HG03442 (cell line): ENCODE measurements around the gene AIF1L.

Experiments
- ATAC-seq: cut with Tn5 transposase; IDR thresholded peaks from one replicate; pipeline ENCODE4 v1.9.1; 2021; ENCODE audit warnings: mild to moderate bottlenecking, moderate library complexity; ENCODE audit not compliant: unreplicated experiment

Gene AIF1L

DNA sequence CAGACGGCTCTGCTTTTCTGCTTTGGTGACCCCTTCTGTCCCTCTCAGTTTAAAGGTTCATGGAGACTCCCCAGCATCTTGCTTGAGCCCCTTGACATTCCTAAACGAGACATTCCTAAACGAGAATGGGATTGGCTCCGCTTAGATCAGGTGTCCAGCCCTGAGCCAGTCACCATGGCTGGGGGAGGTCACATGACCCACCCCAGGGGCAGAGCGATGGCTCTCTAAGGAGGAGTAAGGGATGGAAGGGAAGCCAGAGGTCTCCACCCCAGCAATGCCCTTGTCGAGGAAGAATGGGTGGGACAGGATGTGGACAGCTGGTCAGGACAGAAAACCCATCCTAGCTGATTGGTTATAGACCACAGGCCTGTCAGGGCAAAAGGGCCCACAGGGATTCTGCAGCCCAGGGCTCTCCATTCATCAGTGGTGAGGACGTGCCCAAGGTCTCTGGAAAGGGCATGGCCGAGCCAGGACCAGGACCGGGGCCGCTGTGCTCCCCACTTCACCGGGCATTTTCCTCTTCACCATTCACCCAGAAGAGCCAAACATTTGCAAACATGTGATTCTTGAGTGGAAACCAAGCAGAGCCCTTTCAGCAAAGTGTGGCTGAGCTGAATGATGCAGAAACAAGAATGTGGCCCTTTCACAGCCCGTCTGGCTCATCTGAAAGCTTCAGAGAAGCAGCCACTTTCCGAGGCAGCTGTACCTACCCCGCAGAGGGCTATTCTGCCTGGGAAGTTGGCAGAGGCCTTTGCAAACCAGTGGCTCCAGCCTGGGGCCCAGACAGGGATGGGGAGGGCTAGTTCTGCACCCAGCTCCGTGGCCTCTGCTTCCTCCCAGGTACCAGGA lies 19.8 kb upstream of the AIF1L start:
- ATAC-seq, result no peak

DNA sequence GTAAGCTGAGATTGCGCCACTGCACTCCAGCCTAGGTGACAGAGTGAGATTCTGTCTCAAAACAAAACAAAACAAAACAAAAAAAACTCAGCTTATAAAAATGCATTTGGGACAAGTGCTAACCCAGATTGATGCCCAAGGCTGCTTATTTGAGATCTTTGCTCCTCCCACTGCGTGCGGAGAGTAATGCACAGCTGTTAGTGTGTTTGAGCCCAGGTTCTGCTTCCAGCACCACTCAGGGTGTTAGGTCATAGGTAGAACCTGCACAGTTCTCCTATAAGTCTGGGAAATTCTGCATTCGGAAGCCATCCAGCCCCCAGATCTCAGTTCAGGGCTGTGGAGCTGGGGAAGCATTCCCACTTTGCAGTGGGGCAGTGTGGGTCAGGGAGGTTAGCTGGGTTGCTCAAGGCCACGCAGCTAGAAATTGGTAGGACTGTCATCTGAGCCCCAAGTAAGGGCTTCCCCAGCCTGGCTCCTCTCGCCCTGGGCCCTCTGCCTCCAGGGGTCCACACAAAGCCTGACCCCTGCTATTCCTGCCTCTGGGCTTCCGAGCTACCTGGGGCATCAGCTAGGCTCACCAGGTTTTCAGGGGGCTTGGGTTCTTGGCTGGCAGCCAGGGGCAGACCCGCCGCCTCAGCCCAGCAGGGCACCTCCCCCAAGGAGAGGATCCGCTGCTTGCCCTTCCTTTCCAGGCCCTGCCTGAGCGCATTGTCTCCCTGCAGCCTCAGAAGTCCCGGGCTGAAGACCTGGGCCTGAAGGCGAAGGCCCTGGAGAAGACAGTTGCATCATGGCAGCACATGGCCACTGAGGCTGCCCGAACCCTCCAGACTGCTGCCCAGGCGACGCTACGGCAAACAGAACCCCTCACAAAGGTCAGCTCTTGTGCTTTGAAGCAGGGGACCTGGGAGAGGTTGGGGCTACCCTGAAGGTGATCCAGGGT lies 17.6 kb upstream of the AIF1L start:
- no peak for ATAC-seq

DNA sequence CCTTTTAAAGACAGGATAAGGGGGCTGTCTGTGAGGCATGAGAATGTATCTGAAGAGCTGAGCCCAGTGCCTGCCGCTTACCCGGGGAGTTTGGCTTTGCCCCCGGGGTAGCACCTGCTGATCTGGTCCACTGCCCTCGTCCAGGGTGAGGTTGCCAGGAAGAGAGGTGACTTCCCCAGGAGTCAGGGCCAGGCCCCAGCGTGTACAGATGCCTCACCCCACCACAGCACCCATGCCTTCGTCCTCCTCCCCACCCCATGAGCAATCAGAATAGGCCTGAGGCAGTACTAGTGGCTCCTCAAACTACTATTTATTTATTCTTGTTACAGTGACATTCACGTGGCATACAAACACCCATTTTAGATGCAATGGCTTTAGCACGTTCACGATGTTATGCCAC lies 15.7 kb upstream of the AIF1L start:
- no peak for ATAC-seq

DNA sequence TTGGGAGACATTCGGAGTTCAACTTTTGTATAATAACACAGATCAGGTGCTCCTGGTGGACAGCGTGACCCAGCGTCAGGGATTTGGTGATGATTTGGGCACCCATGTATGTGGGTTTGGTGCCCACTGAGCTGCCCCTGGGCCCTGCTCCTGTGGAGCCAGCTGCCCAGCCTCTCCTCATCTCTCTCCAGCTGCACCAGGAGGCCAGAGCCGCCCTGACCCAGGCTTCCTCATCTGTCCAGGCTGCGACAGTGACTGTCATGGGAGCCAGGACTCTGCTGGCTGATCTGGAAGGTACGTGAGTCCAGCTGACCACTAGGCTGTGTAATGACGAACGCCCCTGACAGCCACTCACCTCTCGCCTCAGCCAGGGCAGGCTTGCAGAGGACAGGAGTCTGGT lies 14.5 kb upstream of the AIF1L start:
- ATAC-seq, result no peak

DNA sequence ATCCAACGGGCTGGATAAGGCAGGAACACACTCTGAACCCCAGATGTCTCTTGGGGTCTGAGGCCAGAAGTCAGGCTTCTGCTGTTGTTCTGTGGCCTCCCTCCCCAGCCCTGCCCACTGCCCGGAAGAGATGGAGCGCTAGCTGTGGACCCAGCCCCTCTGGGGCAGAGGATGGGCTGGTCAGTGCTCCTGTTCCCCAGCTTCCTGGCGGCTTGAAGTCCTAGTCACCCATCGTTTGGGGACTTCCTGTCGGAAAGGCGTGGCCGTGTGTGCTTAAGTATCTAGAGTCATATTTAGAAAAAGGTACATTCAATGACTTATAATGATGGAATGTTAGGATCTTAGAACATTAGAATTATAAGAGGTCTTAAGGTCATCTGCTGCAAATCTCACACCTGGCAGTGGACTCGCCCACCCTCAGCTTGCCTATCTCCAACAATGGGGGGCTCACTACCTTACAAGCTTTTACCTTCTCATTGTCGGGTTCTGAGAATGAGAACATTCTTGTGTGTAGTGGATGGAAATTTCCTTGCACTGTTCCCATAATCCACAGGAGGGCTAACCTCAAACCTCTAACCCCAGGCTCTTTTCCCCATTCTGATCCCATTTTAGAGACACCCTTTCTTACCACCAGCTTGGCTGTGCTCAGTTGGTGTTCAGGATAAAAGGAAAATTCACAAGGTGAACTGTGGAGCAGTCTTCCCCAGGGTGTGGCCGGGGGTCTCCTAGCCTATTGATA lies 13.4 kb upstream of the AIF1L start:
- ATAC-seq, result no peak

DNA sequence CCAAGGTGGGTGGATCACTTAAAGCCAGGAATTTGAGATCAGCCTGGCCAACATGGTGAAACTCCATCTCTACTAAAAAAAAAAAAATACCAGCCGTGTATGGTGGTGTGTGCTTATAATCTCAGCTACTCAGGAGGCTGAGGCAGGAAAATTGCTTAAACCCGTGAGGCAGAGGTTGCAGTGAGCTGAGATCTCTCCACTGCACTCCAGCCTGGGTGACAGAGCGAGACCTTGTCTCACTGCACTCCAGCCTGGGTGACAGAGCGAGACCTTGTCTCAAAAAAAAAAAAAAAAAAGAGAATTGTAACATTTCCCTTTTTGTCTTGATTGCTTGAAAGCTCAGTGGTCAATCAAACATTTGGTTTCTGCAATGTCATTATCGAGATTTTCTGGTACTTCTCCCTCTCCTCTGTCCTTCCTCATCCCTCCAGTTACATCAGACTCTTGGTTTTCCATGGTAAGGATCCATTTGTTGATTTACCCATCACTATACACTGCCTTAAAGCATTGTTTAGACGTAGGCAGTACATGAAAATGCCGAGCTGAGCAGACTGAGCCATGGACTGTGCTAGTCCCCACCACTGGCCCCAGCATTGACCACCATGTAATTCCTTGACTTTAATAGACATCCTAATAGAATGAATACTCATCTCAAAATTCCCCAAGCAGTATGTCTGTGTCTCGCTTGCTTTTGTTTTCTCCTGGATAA lies 11.5 kb upstream of the AIF1L start:
- ATAC-seq, result no peak

DNA sequence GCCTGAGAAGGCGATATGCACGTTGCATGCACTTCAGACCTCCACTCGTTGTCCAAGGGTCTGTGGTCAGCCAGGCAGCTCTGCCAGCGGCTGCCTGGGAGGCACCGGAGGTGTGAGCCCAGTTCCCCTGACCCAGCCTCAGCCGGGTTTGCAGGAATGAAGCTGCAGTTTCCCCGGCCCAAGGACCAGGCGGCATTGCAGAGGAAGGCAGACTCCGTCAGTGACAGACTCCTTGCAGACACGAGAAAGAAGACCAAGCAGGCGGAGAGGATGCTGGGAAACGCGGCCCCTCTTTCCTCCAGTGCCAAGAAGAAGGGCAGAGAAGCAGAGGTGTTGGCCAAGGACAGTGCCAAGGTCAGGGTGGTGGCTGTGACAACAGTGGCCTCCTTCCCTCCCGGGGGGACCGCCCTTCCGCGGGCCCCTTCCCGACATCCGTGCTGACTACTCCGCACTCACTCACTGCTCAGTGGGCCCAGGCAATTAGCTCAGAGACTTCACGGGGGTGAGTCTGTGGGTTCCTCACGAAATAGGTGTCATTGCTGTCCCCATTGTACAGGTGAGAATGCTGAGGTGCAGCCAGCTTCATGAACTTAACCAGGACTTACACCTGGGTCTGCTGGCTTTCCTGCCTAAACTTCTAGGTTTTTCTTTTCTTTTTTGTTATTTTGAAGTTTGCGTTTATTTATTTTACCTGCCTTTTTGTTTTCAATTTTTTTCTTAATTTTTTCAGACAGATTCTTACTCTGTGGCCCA lies 10.8 kb upstream of the AIF1L start:
- ATAC-seq, result no peak

DNA sequence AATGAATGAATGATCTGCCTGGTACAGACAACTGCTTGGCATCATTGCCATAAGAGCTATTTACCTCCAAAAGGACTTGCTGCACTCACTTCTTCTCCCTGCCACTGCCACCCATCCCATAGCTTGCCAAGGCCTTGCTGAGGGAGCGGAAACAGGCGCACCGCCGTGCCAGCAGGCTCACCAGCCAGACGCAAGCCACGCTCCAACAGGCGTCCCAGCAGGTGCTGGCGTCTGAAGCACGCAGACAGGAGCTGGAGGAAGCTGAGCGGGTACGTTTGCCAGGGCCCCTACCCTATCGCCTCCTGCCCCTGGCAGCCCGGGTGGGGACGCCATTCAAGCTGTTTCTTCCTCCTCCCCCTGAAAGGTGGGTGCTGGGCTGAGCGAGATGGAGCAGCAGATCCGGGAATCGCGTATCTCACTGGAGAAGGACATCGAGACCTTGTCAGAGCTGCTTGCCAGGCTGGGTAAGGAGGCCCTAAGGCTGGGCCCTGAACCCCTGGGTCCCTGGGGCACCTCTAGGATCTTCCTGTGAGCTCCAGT lies 8.9 kb upstream of the AIF1L start:
- ATAC-seq, result no peak

DNA sequence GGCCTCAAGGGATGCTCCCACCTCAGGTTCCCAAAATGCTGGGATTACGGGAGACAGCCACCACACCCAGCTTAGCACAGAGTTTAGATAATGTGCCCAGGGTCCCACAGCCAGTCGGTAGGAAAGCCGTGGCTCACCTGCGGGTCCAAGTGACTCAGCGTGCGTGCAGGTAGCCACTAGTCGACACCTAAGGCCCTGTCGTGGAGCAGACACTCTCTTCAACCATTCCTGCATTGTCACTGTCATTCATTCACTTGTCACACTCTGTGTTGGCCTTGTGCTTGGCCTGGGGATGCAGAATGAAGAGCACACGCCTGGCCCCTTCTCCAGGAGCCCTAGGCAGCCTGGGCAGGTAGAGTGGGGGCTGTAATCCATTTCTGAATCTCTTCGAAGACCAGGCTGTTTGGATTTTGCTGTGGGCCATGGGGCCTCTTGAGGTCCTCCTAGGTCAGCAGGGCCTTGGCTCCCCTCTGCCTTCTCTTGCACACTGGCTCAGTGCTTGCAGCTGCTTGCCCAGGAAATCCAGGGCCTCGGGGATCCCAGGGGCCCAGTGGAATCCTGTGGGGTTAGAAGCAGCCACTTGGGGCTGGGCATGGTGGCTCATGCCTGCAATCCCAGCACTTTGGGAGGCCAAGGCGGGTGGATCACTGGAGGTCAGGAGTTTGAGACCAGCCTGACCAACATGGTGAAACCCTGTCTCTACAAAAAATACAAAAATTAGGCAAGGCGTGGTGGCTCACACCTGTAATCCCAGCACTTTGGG lies 6.1 kb upstream of the AIF1L start:
- ATAC-seq, result no peak

DNA sequence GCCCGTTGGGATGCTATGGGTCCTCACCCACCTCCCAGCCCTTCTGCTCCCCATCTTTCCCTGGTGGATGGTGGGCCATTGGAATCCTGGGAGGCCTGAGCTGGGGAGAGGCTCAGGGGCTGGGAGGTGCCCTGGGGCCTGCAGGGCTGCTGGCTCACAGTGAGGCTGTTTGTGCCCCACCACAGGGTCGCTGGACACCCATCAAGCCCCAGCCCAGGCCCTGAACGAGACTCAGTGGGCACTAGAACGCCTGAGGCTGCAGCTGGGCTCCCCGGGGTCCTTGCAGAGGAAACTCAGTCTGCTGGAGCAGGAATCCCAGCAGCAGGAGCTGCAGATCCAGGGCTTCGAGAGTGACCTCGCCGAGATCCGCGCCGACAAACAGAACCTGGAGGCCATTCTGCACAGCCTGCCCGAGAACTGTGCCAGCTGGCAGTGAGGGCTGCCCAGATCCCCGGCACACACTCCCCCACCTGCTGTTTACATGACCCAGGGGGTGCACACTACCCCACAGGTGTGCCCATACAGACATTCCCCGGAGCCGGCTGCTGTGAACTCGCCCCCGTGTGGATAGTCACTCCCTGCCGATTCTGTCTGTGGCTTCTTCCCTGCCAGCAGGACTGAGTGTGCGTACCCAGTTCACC lies 4.9 kb upstream of the AIF1L start:
- ATAC-seq, result no peak

DNA sequence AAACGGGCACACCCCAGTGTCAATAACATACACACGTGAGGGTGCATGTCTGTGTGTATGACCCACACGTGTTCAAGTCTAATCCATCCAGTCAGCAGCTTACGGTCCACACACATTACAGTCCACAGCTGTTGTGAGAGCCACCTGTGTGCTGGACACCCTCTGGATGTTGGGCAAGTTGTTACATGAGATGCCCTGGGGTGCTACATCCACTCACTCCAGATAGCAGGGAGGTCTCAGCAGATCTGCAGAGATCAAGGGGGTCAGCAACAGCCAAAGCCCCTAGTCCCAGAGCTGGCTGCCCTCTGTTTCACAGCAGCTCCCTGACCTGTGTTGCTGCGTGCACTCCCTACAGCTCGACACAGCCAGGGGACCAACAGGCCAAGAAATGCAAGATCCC lies 4.3 kb upstream of the AIF1L start:
- ATAC-seq, result no peak

DNA sequence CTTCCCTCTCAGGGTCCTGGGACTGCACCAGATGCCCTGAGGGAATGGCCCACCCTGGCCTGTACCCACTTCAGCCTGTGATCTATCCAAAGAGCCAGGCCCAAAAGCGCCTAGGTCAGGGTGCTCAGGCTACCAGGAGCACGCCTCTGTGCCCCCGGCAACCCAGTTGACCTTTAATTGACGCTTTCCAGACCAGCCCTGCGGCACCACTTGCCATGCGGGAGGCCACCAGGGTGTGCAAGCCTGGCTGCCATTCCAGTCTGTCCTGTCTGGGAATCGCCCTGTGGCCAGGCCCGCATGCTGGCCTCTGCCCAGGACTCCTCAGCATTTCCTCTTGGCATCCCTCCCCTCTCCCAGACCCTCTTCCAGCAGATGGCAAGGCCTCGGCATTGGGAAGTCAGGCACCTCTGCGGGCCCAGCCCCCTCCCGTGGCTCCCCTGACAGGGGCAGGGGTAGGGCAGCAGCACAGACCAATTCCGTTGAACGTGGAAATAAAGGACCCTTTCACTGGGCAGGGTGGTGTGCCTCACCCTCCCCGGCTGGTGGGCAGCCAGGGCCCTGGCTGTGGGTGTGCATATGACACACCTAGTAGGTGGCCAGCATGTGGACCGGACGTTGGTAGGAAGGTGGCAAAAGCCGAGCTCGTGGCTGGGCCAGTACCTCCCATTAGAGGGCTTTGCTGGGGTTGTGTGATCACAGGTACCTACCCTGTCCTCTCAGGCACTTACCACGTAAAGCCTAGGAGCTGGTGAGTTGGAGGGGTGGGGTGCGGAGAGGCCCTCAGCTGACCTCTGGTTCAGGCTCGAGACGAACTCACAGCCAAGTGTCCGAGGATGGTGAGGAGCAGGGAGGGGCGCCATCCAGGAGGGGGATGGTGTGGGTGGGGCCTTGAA lies 3.5 kb upstream of the AIF1L start:
- no peak for ATAC-seq

DNA sequence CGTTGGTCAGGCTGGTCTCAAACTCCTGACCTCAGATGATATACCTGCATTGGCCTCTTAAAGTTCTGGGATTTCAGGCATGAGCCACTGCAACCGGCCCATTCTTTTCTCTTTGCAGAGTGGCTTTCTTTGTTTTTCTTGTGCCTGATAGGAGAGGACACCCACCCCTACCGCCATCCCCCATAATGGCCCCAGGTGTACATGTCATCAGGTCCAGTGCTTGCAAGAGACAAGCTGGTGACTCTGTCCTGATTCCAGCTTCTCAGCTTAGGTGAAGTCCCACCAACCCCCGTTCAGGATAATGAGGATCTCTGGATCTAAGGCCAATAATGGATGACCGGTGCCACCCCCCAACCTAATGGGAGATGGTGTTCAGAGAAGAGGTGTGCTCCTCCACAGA lies 2.3 kb upstream of the AIF1L start:
- ATAC-seq, result no peak

DNA sequence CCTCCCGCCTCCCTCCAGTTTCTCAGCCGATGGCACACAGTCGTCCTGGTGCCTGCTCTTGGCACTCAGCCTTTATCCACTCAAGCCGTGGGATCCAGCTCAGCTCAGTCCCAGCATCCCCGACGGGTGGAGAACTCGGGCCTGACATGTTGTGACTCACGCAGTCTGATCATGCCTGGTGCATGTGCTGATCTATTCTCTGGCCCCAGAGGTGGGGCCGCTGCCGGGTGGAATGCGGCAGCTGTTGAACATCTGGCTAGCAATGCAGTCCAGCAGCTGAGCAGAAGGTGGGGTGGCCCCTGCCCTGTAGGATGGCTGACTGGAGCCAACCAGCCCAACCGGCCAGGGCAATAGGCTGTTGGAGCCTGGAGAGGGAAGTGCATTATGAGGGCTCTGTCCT lies 1.7 kb upstream of the AIF1L start:
- ATAC-seq, result no peak

DNA sequence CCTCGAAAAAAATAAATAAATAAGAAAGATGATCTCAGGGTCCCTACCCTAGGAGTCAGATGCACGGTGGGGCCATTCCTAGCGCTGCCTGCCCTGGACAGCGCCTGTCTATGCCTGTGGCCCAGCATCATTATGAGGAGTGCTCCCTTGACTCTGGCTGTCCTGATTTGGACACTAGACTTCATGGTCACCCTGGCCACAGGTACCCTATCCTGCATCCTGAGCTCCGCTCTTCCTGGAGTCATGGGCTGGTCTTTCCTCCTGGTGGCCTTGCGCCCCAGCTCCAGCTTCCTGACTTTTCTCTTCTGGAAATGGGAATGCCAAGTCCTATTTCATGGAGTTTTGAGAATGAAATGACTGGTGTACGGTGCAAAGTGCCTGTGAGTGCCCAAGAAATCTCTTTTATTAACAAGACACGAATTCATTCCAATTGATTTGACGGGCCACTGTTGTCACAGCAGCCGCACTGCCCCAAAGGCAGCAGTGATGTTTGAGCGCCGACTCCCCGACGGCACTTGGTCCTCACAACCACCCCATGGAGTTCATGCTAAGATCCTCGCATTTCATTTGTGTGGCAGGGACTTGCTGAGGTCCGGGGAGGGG lies 564 bp upstream of the AIF1L start:
- no peak for ATAC-seq

DNA sequence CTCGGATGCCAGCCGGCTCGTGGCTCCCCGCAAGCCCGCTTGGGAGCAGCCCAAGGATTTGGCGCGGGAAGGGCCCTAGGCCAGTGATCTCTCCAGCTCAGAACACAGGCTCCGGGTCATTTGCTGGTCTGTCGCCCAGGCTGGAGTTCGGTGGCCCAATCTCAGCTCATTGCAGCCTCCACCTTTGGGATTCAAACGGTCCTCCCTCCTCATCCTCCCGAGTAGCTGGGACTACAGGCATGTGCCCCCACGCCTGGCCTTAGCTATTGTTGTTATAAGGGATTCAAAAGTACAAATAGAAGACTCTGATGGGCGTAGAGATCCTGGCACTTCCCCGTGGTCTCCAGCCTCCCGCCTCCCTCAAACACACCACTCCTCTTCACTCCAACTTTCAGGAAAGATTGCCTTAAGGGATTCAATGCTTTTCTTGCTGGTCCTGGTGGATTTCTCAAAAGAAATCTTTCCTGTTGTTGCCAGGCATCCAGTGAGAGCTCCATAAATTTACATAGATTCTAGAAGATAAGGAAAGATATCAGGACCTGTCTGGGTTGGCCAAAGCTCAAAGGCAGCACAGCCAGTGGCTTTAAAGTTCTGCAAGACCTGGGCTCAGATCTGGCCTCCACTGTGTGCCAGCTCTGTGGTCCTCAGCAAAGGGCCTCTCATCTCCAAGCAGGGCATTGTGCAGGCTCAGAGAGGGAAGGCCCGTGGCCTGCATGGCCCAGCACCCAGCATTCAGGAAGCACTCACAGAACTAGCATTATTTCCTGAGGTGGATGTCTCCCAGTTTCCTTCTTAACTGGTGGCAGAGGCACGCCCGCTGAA lies 1.0 kb downstream of the AIF1L start:
- ATAC-seq, result no peak
